ENCODE data around the gene CRACDL. TPM values are rescaled to one million over a fixed set of nuclear protein-coding genes. Genes with fewer than 3 reads are reported as not detected.

CRACDL gene
- total RNA-seq, 2 experiments from 2014 or later, result 0.36 to 1.5 TPM

- H3K4me1 Mint-ChIP-seq (ENCODE audit: low read depth), result no peaks in the 10 kb centered on the region
- no peaks in the 10 kb centered on the region for H3K36me3 Mint-ChIP-seq (ENCODE audit: low read depth)
- no peaks in the 10 kb centered on the region for H3K36me3 ChIP-seq (ENCODE audit: insufficient read depth, low read length)
- POLR2A ChIA-PET, result interaction anchor here (0.6 to 1.0 kb wide), 2 partner anchors 23 to 114 kb away, joined by 3 read pairs; no protein-coding TSS in a partner anchor
- ATAC-seq (ENCODE audit: poor library complexity) (no peak), DNase-seq (no peak)
- intact Hi-C loops (cut with DNase I, micrococcal nuclease), result no loop called here
- no peak overlapping the region for H3K27ac Mint-ChIP-seq
- no peaks in the 10 kb centered on the region for H3K4me1 ChIP-seq (ENCODE audit: insufficient read depth, low read length)
- no peaks in the 10 kb centered on the region for H3K9me3 Mint-ChIP-seq
- no peaks in the 10 kb centered on the region for H3K27me3 Mint-ChIP-seq
- no peak overlapping the region for H3K4me3 Mint-ChIP-seq
- CTCF ChIA-PET, result no interaction called here
- no peak for TF ChIP-seq CTCF (IDR thresholded peaks at IDR 0.05)
- H3K9me3 ChIP-seq (ENCODE audit: control insufficient read depth in 1 of 2, insufficient read depth in 1 of 2, low read length in 2 of 2), result no peaks in the 10 kb centered on the region
- no peak overlapping the region for H3K27ac ChIP-seq (ENCODE audit: low read depth in 1 of 2, low read length in 2 of 2)
- H3K4me3 ChIP-seq (ENCODE audit: low read length), result no peak overlapping the region
- H3K27me3 ChIP-seq (ENCODE audit: control insufficient read depth in 1 of 2, insufficient read depth in 2 of 2, low read length in 2 of 2), result no peaks in the 10 kb centered on the region
These were observed 141.9 kb downstream of the CRACDL start for GRCh38 chr2:98793897-98794830.

- no peak overlapping the region for H3K4me3 ChIP-seq (ENCODE audit: low read length)
- ATAC-seq (ENCODE audit: poor library complexity) (no peak), DNase-seq (no peak)
- H3K36me3 ChIP-seq (ENCODE audit: insufficient read depth, low read length), result no peaks in the 10 kb centered on the region
- H3K4me1 Mint-ChIP-seq (ENCODE audit: low read depth), result no peaks in the 10 kb centered on the region
- H3K27ac ChIP-seq (ENCODE audit: low read depth in 1 of 2, low read length in 2 of 2), result no peak overlapping the region
- intact Hi-C loops (cut with DNase I, micrococcal nuclease), result no loop called here
- no peaks in the 10 kb centered on the region for H3K36me3 Mint-ChIP-seq (ENCODE audit: low read depth)
- H3K27me3 Mint-ChIP-seq, result no peaks in the 10 kb centered on the region
- H3K4me3 Mint-ChIP-seq, result no peak overlapping the region
- H3K27ac Mint-ChIP-seq, result no peak overlapping the region
- no peaks in the 10 kb centered on the region for H3K9me3 ChIP-seq (ENCODE audit: control insufficient read depth in 1 of 2, insufficient read depth in 1 of 2, low read length in 2 of 2)
- ChIA-PET POLR2A (interaction anchor here (0.9 kb wide), 1 partner anchor 22 kb away, joined by 4 read pairs; no protein-coding TSS in a partner anchor), CTCF (no interaction called here)
- H3K9me3 Mint-ChIP-seq, result no peaks in the 10 kb centered on the region
- TF ChIP-seq CTCF (IDR thresholded peaks at IDR 0.05), result no peak
- no peaks in the 10 kb centered on the region for H3K4me1 ChIP-seq (ENCODE audit: insufficient read depth, low read length)
- H3K27me3 ChIP-seq (ENCODE audit: control insufficient read depth in 1 of 2, insufficient read depth in 2 of 2, low read length in 2 of 2), result no peaks in the 10 kb centered on the region
These were observed 142.8 kb downstream of the CRACDL start for GRCh38 chr2:98793275-98793674.

- Mint-ChIP-seq H3K36me3 (ENCODE audit: low read depth) (no peaks in the 10 kb centered on the region), H3K27me3 (no peaks in the 10 kb centered on the region), H3K27ac (no peak overlapping the region), H3K4me1 (ENCODE audit: low read depth) (no peaks in the 10 kb centered on the region), H3K9me3 (no peaks in the 10 kb centered on the region), H3K4me3 (no peak overlapping the region)
- Histone ChIP-seq H3K36me3 (ENCODE audit: insufficient read depth, low read length) (no peaks in the 10 kb centered on the region), H3K4me1 (ENCODE audit: insufficient read depth, low read length) (no peaks in the 10 kb centered on the region), H3K27ac (ENCODE audit: low read depth in 1 of 2, low read length in 2 of 2) (no peak overlapping the region), H3K9me3 (ENCODE audit: control insufficient read depth in 1 of 2, insufficient read depth in 1 of 2, low read length in 2 of 2) (no peaks in the 10 kb centered on the region), H3K4me3 (ENCODE audit: low read length) (no peak overlapping the region), H3K27me3 (ENCODE audit: control insufficient read depth in 1 of 2, insufficient read depth in 2 of 2, low read length in 2 of 2) (no peaks in the 10 kb centered on the region)
- ATAC-seq (ENCODE audit: poor library complexity), result no peak
- POLR2A ChIA-PET, result no interaction called here
- CTCF ChIA-PET, result interaction anchor here (1.4 kb wide), 1 partner anchor 22 kb away, joined by 3 read pairs; no protein-coding TSS in a partner anchor
- TF ChIP-seq CTCF (IDR thresholded peaks at IDR 0.05), result no peak
- intact Hi-C loops (cut with DNase I, micrococcal nuclease), result no loop called here
- no peak for DNase-seq
These were observed 145.8 kb downstream of the CRACDL start for GRCh38 chr2:98790221-98790620.

All from CD4-positive, alpha-beta T cell (primary cell).